ENCODE data around the gene KLF6.
A peak's percentile ranks its signal among the peaks of the same experiment; 100 is the strongest.

KLF6 gene

GRCh38 chr10:3786295-3787015 lies 1.4 kb upstream of the KLF6 start:
- DNase-seq: peak; percentile 42

DNA sequence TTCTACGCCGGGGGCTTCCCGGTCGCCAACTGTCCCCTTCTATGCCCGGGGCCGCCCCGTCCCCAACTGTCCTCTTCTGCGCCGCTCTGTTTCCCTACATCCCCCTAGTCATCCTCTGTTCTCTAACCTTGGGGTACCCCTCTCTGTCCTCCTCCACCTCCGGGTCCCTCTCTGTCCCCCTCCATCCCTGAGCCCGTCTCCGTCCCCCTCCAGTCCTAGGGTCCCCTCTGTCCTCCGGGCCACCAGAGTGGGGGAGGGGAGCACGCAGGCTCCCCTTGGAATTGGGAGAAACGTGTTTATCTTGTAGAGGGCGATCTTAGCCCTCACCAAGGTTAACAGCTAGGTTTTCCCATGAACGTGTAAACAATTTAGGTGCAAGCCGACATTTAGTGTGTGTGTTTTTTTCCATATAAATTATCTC lies 852 bp upstream of the KLF6 start:
- peak; percentile 46 for DNase-seq

DNA sequence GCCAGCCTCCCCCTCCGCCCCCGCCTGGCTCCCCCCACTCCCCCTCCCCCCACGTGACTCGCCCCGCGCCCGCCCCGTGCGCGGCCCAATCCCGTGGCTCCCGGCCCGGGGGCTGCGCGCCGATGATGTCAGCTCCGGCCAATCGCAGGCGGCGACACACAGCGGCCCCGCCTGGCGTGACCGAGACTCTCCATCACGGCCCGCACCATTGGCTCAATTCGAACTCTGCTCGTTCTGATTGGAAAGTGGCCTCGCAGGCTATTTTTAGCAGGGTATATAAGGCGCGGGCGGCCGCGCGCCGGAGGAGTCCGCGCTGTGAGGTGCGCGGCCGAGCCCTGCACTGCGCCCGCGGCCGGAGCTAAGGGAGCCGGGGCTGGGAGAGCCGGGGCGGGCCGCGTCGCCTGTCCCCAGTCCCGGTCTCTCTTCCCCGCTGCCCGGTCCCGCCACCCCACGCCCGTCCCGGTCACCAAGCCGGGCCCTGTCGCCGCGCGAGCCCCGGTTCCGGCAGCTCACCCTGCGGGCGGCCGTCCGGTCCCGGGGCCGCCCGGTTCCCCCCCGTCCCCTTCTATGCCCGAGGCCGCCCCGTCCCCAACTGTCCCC lies 342 bp upstream of the KLF6 start:
- DNase-seq: peak; percentile 98

- peak; percentile 61 for DNase-seq
These were observed 1.2 kb downstream of the KLF6 start for GRCh38 chr10:3783682-3784432.

DNA sequence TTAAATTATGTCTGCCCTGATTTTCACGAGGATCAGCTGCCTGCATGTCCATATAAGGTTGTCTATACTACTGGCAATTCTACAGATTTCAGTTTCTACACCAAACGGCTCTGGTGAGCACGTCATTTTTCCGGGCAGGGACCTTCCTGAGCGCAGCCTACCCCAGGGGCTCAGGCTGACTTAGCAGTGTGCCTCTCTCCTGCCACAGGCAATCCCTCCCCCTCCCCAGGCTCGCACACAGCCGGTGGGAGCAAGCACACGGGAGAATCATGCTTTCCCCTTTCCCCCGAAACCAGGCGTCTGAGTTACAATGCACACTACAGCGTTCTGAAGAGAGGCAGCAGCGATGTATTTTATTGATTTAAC lies 1.7 kb downstream of the KLF6 start:
- peak; percentile 68 for DNase-seq

GRCh38 chr10:3782451-3783315 lies 2.3 kb downstream of the KLF6 start:
- peak; percentile 59 for DNase-seq

- peak; percentile 49 for DNase-seq
These were observed 2.9 kb downstream of the KLF6 start for GRCh38 chr10:3782146-3782450.

GRCh38 chr10:3781468-3782145 lies 3.4 kb downstream of the KLF6 start:
- peak; percentile 67 for DNase-seq

- DNase-seq: no peak
These were observed 4.1 kb downstream of the KLF6 start for GRCh38 chr10:3780771-3781467.

DNA sequence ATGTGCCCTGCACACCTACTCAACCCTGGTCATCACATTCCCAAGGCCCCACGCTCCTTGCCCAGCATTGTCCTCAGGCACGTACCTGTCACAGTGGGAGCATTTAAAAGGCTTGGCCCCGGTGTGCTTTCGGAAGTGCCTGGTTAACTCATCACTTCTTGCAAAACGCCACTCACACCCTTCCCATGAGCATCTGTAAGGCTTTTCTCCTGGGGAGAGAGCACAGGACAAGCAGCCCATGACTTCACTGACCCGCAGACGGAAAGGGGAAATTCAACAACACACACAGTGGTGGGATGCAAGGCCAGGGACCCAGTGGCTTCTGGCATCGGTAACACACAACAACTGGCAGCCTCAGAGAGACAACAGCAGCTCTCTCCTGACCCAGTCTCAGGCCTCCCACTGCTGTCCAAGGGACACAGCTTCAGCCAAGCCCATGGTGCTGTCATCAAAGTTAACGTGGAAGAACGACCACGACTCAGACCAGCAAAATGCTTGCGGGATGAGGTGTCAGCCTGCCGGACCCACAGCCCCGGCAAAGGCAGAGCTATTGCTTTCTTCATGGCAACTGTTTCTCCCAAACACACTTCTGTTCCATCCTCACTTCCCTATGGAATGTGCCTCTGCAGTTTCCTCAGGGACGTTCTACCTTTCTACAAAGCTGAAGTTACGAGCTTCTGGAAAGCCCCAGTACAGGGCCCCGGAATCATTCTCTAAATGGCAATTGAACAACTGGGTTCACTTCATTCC lies 4.8 kb downstream of the KLF6 start:
- peak; percentile 26 for DNase-seq

DNA sequence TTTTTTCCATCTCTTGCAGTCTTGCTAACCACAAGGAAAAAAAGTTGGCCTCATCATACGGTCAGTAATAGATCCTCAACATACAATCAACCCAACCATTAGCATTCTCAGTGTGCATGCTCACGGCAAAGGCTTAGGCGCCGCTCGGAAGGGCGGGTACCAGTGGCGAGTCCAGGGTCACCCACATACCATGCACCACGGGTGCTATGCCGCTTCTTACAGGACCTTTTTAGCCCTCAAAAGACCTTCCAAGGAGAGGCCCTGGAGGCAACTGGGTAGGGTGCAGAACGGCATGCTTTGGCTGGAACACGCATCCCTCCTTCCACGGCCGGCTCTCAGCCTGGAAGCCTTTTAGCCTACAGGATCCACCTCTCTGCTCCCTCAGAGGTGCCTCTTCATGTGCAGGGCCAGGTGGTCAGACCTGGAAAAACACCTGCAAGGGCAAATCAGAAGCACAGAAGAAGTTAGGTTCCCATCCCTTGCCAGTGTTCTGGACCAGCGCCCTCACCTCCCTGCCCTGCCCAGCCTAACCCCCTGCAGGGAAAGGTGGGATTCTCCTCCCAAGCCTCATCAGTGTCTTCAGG lies 5.8 kb downstream of the KLF6 start:
- no peak for DNase-seq

GRCh38 chr10:3778692-3779157 lies 6.3 kb downstream of the KLF6 start:
- no peak for DNase-seq

DNA sequence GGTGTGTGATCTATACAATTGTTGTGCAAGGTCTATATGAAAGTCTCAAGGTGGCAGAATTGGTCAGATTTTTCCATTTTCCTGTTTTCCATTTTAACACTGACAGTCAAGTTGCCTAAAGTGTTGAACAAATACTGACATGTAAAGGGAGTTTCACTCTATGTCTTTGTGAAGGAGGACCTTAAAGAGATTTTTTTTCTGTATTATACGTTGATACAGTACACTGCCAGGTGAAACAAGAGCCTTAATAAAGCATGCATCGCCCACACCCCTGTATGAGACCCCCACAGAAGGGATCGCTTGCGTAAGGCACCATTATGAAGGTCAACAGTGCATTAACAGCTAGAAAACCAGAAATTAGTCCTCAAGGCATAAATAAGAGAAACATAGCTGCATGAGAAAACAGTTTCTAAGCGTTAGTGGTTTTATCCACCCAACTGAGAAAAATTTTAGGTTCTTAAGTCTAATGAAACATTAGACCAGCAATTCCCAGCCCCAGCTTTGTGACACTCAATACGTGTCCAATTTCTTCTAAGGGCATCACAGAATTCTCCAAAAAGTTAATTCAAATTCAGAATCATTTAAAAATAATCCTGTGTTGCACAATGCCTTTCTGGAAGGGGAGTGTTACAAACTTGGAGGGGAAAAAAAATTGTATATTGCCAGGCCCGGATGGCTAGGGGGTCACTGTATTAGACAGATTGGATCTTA lies 6.9 kb downstream of the KLF6 start:
- no peak for DNase-seq

DNA sequence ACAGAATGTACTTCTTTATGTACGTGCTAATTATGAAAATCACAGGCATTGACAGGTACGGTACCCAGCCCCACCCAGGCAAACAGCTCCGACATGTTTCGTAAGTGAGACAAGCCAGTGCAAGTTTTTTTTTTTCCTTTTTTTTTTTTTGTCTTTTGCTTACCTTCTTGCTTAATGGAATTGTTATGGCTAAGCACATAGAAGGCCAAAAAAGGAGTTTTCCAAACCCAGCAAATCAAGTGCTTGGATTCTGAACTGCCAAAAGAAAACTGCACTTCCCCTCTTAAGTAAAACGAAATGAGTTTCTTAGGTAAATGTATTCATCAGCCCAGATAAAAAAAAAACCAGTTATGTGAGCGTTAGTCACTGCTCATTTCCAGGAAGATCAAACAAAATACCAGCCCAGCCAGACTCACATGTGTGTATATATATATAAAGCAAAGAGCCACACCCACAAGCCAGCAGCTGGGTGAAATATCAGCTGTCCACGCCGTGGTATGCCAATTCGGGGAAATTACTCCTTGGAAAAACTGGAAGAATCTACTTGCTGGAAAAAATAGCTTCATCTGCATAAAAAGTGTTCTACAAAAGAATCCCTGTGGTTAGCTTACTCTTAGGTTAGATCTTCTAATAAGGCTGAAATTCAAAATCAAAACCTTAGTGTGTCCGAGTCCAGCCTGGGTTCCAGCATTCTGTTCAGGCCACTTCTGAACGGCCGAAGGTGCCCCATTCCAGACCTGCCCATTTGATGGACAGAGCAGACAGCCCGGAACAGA lies 8.0 kb downstream of the KLF6 start:
- peak; percentile 71 for DNase-seq

DNA sequence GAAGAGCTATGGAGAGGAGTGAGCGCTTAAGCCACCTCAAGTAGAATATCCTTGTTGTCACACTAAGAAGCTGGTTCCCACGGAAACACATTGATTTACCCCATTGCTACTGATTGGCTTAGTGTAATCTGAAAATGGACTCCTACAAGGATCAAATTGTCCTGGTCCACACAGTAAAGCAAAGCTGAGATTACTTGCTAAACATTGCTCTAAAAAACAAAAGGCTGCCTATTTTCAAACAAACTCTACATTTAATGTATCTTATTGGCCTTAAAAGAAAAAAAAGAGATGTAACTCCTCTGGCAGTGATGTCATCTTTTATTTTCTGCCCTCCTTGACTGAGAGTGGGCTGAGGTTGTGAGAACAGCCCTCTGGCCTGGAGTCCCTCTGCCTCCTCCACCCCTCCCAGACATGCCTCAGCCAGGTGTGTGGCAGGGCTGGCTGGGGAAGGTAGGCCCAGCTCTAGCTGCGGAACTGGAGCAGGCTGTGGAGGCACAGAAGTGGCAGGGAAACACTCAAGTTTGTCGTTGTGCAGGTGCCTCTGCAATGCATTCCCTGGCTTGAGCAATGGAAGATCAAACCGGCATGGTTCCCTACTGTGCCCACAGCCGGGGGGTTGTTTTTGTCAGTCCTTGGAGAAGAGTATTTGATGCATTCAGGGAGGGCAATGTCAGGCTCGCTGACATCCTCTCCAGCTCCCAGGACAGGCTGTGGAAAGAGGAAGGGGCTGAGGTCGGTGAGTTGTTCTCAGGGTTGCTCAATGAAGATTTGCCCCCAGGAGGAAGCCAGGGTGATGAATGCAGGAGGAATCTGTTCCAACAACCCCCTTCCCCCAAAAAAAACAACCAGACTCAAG lies 9.1 kb downstream of the KLF6 start:
- no peak for DNase-seq

- no peak for DNase-seq
These were observed 10.0 kb downstream of the KLF6 start for GRCh38 chr10:3774814-3775695.
